Naive thymus-derived CD4-positive, alpha-beta T cell (primary cell): ENCODE measurements around the gene PSENEN. TPM values are rescaled to one million over a fixed set of nuclear protein-coding genes. Genes with fewer than 3 reads are reported as not detected.

ENCODE experiments used
- ATAC-seq: fragments of 150-1000 bp; cut with Tn5 transposase; 2 replicates; pipeline ENCODE4 v1.10.0; 2021; ENCODE audit warnings: mild to moderate bottlenecking, moderate library complexity
- CTCF ChIA-PET: fragments of 350-600 bp; sonication (Branson Sonifier 250); formaldehyde crosslinking; loops from one replicate; lab custom pipeline; 2021; ENCODE audit warnings: antibody characterized with exemption; lab: Charles Lee
- POLR2A ChIA-PET: fragments of 350-600 bp; sonication (Branson Sonifier 250); formaldehyde crosslinking; loops from one replicate; lab custom pipeline; 2021; ENCODE audit warnings: antibody characterized with exemption, inconsistent platforms; lab: Charles Lee
- DNase-seq, 9 donors: peaks; one replicate each; pipeline versions ENCODE4 v3.0.0 to v3.0.0-alpha.2; 2020 to 2022; ENCODE audit warnings: mixed read lengths in 1 of 9
- H3K27ac ChIP-seq: one replicate; pipeline ENCODE4 v1.7.0; 2013; ENCODE audit warnings: mild to moderate bottlenecking, low read depth, low read length, moderate library complexity
- H3K27me3 ChIP-seq, 2 donors: one replicate each; pipeline ENCODE4 v1.7.0; 2013; ENCODE audit warnings: low read length in 2 of 2, mild to moderate bottlenecking in 2 of 2, moderate library complexity in 2 of 2; ENCODE audit not compliant: control insufficient read depth in 2 of 2, insufficient read depth in 2 of 2
- H3K36me3 ChIP-seq, 3 experiments: 1 replicate in 2 of 3; 2 replicates in 1 of 3; pipeline ENCODE4 v1.7.0; 2013; ENCODE audit warnings: low read length in 3 of 3, mild to moderate bottlenecking in 3 of 3, moderate library complexity in 1 of 3; ENCODE audit not compliant: insufficient read depth in 3 of 3, control insufficient read depth in 2 of 3
- H3K4me1 ChIP-seq, 2 donors: one replicate each; pipeline ENCODE4 v1.7.0; 2013; ENCODE audit warnings: low read length in 2 of 2, mild to moderate bottlenecking in 2 of 2, moderate library complexity in 1 of 2; ENCODE audit not compliant: control insufficient read depth in 2 of 2, insufficient read depth in 2 of 2
- H3K4me3 ChIP-seq: 2 replicates; pipeline ENCODE4 v1.7.0; 2013; ENCODE audit warnings: mild to moderate bottlenecking, low read length
- H3K9me3 ChIP-seq, 3 experiments: 1 replicate in 2 of 3; 2 replicates in 1 of 3; pipeline ENCODE4 v1.7.0; 2013; ENCODE audit warnings: low read length in 3 of 3; ENCODE audit not compliant: control insufficient read depth in 2 of 3
- H3K27ac Mint-ChIP-seq, 9 donors: one replicate each; pipeline ENCODE4 v1.8.0; 2020 to 2022; ENCODE audit warnings: mixed read lengths in 9 of 9, mild to moderate bottlenecking in 8 of 9, moderate library complexity in 5 of 9, inconsistent platforms in 2 of 9
- H3K27me3 Mint-ChIP-seq, 5 donors: one replicate each; pipeline ENCODE4 v1.8.0; 2021 to 2022; ENCODE audit warnings: mixed read lengths in 5 of 5, mild to moderate bottlenecking in 1 of 5
- H3K36me3 Mint-ChIP-seq, 5 donors: one replicate each; pipeline ENCODE4 v1.8.0; 2020 to 2022; ENCODE audit warnings: mixed read lengths in 5 of 5, mild to moderate bottlenecking in 3 of 5, inconsistent platforms in 1 of 5
- H3K4me1 Mint-ChIP-seq, 7 donors: one replicate each; pipeline ENCODE4 v1.8.0; 2020 to 2022; ENCODE audit warnings: mixed read lengths in 7 of 7, mild to moderate bottlenecking in 3 of 7, inconsistent platforms in 1 of 7
- H3K4me3 Mint-ChIP-seq, 10 donors: one replicate each; pipeline ENCODE4 v1.8.0; 2020 to 2022; ENCODE audit warnings: mild to moderate bottlenecking in 10 of 10, mixed read lengths in 10 of 10, moderate library complexity in 6 of 10, inconsistent platforms in 2 of 10
- H3K9me3 Mint-ChIP-seq, 11 donors: one replicate each; pipeline ENCODE4 v1.8.0; 2020 to 2022; ENCODE audit warnings: mixed read lengths in 11 of 11, mild to moderate bottlenecking in 4 of 11, inconsistent platforms in 1 of 11, moderate library complexity in 1 of 11
- intact Hi-C, 2 donors: fragments of 100-400 bp; cut with micrococcal nuclease; formaldehyde crosslinking; loops; one replicate each; pipeline ENCODE4 v1.15.1; 2023
- polyA plus RNA-seq, 2 donors: library from polyadenylated mRNA; unstranded; fragments of 300-500 nt; fragmentation: Illumina TruSeq; gene quantifications; one replicate each; pipeline ENCODE4 v1.2.3, GENCODE V29; 2021
- total RNA-seq, 6 experiments: library from RNA in 5 of 6; stranded (reverse) in 5 of 6; gene quantifications; 1 replicate in 5 of 6; 2 replicates in 1 of 6; pipeline ENCODE4 v1.2.3 and lab custom pipeline; 2021 to 2026

PSENEN gene
- total and polyA plus RNA-seq, 7 experiments from 2014 or later, result 20.4 to 79.1 (median 33.9) TPM

DNA sequence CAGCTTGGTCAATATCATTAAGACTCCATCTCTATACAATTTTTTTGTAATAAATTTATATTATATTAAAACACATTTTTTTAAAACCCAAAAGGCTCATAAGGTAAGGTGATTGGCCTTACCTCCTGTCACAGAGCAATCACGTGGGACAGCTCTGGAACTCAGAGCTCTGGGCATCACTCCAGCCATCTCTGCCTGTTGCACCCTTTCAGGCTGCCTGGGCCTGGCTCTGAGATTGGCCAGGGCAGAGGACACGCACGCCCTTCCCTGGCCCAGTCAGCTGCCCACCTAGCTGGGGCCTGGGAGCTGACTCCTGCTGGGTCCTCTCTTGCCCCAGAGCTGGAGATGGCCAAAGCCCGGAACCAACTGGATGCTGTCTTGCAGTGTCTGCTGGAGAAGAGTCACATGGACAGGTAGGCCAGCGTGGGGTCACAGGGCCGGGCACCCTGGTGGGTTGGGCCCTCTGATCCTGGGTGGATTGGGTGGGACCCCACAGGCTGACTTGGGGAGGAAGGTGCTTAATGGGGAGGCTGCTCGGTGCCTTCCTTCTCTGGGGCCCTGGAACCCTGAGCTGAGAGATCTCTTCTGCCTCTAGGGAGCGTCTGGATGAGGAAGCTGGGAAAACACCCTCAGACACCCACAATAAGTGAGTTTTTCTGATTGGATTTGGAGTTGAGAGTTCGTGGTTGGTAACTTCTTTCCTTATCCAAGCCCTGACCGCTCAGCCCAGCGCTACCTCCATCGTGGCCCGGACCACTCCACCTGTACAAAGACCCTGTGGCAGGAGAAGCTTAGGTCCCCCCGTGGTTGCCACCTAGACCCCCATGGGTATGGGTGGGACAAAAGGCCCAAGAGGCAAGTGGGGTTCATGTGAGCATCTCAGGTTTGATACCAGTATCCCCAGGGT lies 6.6 kb downstream of the PSENEN start:
- peaks cover 0 to 30% (median 0%) of the 10 kb centered on the region in 3 experiments for H3K36me3 ChIP-seq
- DNase-seq (no peak), ATAC-seq (no peak)
- peaks cover 0 to 15% (median 5%) of the 10 kb centered on the region in 5 donors for H3K36me3 Mint-ChIP-seq
- H3K27ac ChIP-seq, result no peak overlapping the region
- H3K4me3 Mint-ChIP-seq, result no peak overlapping the region
- H3K27me3 Mint-ChIP-seq, result peaks cover 0 to 12% (median 5%) of the 10 kb centered on the region in 5 donors
- no peaks in the 10 kb centered on the region for H3K9me3 Mint-ChIP-seq
- no peaks in the 10 kb centered on the region for H3K9me3 ChIP-seq
- peaks cover 9 to 26% of the 10 kb centered on the region in 2 donors for H3K4me1 ChIP-seq
- POLR2A ChIA-PET, result interaction anchor here (0.6 to 1.3 kb wide), 3 partner anchors 8 to 103 kb away, joined by 4 read pairs; no protein-coding TSS in a partner anchor
- intact Hi-C loops, result no loop called here
- H3K27ac Mint-ChIP-seq, result no peak overlapping the region
- no peak overlapping the region for H3K4me3 ChIP-seq
- CTCF ChIA-PET, result interaction anchor here (0.7 kb wide), 1 partner anchor 549 kb away, joined by 11 read pairs; no protein-coding TSS in a partner anchor
- peaks cover 9 to 41% (median 36%) of the 10 kb centered on the region in 7 donors for H3K4me1 Mint-ChIP-seq
- H3K27me3 ChIP-seq, result peaks cover 0 to 4% of the 10 kb centered on the region in 2 donors

DNA sequence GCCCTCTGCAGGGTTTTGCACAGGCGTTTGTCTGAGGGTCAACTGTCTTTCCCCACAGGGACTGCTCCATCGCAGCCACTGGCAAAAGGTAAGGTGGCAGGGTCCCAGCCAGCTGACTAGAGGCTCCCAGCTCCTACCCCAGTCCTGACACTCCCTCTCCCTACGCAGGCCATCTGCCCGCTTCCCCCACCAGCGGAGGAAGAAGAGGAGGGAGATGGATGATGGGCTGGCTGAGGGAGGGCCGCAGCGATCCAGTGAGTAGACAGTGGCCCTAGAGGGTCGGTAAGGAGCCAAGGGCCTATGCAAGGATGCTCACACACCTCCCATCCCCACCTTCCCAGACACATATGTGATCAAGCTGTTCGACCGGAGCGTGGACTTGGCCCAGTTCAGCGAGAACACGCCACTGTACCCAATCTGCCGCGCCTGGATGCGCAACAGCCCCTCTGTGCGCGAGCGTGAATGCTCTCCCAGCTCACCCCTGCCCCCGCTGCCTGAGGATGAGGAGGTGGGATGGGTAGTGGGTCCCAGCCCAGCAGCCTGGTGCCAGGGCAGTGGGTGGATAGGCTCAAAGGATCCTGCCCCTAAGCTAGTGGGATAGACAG lies 7.4 kb downstream of the PSENEN start:
- ATAC-seq, result no peak
- no peak for DNase-seq
- peaks cover 0 to 4% of the 10 kb centered on the region in 2 donors for H3K27me3 ChIP-seq
- H3K4me1 Mint-ChIP-seq, result peaks cover 13 to 44% (median 34%) of the 10 kb centered on the region in 7 donors
- peak overlapping the region in 1 of 10 donors; percentile 2 for H3K4me3 Mint-ChIP-seq
- H3K36me3 Mint-ChIP-seq, result peaks cover 0 to 15% (median 5%) of the 10 kb centered on the region in 5 donors
- H3K36me3 ChIP-seq, result peaks cover 0 to 30% (median 0%) of the 10 kb centered on the region in 3 experiments
- H3K4me3 ChIP-seq, result no peak overlapping the region
- H3K27ac Mint-ChIP-seq, result no peak overlapping the region
- POLR2A ChIA-PET, result interaction anchor here (1.0 to 1.3 kb wide), 3 partner anchors 8 to 12 kb away, joined by 4 read pairs; partner anchors contain the start of gene IGFLR1
- H3K27ac ChIP-seq, result no peak overlapping the region
- peaks cover 0 to 2% (median 0%) of the 10 kb centered on the region in 11 donors for H3K9me3 Mint-ChIP-seq
- H3K4me1 ChIP-seq, result peaks cover 12 to 27% of the 10 kb centered on the region in 2 donors
- H3K9me3 ChIP-seq, result no peaks in the 10 kb centered on the region
- intact Hi-C loops, result no loop called here
- CTCF ChIA-PET, result no interaction called here
- H3K27me3 Mint-ChIP-seq, result peaks cover 0 to 12% (median 5%) of the 10 kb centered on the region in 5 donors

DNA sequence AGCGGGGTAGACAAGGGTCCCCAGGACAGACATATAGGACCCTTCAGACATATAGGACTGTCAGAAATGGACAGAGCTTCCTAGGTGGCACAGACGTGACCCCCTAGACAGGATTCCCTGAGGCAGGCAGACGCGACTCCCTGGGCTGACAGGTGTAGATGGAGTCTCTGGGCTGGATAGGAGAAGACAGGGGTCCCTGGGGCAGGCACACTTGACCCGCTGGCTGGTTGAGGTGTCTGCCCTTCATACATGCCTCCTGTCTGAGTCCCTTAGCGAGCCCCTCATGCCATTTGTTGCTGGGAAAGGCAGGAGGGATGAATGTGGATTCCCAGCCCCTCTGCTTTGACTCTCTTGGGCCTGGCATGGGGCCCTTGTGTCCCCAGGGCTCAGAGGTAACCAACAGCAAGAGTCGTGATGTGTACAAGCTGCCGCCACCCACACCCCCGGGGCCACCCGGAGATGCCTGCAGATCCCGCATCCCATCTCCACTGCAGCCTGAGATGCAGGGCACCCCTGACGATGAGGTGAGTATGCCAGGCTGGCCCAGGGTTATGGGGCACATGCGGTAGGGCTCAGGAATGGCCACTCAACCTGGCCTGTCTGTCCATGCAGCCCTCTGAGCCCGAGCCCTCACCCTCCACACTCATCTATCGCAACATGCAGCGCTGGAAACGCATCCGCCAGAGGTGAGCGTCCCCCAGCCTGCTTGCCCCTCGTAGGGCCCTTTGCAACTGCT lies 8.4 kb downstream of the PSENEN start:
- H3K36me3 Mint-ChIP-seq, result peaks cover 0 to 15% (median 5%) of the 10 kb centered on the region in 5 donors
- peaks cover 0 to 4% of the 10 kb centered on the region in 2 donors for H3K27me3 ChIP-seq
- no peaks in the 10 kb centered on the region for H3K9me3 ChIP-seq
- intact Hi-C loops, result no loop called here
- H3K27me3 Mint-ChIP-seq, result peaks cover 0 to 12% (median 5%) of the 10 kb centered on the region in 5 donors
- no peak overlapping the region for H3K27ac ChIP-seq
- CTCF ChIA-PET, result interaction anchor here (0.5 kb wide), 1 partner anchor 60 kb away, joined by 3 read pairs; no protein-coding TSS in a partner anchor
- peaks cover 14 to 28% of the 10 kb centered on the region in 2 donors for H3K4me1 ChIP-seq
- no peak overlapping the region for H3K27ac Mint-ChIP-seq
- ATAC-seq, result no peak
- POLR2A ChIA-PET, result interaction anchor here (0.6 to 1.3 kb wide), 3 partner anchors 9 to 12 kb away, joined by 3 to 4 read pairs (median 4); partner anchors contain the start of gene IGFLR1
- no peak overlapping the region for H3K4me3 ChIP-seq
- H3K4me3 Mint-ChIP-seq, result peak overlapping the region in 2 of 10 donors; percentile 19 to 25
- DNase-seq, result no peak
- peaks cover 0 to 30% (median 0%) of the 10 kb centered on the region in 3 experiments for H3K36me3 ChIP-seq
- H3K9me3 Mint-ChIP-seq, result peaks cover 0 to 4% (median 0%) of the 10 kb centered on the region in 11 donors
- peaks cover 13 to 42% (median 31%) of the 10 kb centered on the region in 7 donors for H3K4me1 Mint-ChIP-seq

DNA sequence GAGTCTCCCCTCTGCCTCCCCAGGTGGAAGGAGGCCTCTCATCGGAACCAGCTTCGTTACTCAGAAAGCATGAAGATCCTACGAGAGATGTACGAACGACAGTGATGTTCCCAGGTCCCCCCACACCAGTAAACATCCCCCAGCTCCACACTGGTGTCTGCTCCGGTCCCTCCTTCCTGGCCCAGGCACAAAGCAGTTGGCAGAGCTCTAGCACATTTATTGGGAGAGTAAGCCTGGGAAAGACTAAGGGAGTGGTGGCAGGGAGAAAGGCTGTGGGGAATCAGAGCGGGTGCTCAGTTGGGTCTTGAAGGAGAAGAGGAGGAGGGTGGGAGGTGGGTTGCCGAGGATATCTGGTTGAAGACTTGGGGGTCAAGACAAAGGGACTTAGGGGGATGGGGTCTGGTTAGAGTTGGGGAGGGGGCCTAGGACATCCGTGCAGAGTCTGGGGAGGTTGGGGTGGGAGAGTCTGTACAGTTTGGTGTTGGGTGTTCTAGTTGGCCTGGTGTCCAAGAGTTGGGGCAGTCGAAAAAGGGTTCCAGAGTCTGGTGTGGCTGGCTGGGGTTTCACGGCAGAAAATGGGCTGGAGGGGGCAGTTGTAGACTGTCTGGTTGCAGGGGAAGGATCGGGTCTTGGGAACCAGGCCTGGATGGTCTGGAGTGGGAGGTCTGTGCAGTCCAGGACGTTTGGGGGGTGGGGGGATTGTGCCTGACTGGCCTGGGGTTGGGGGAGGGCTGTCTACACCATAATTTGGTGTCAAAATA lies 9.1 kb downstream of the PSENEN start:
- Mint-ChIP-seq H3K27me3 (peaks cover 0 to 12% (median 5%) of the 10 kb centered on the region in 5 donors), H3K27ac (no peak overlapping the region), H3K4me3 (peak overlapping the region in 7 of 10 donors; percentile 30 to 92 (median 64)), H3K36me3 (peaks cover 0 to 15% (median 5%) of the 10 kb centered on the region in 5 donors), H3K4me1 (peaks cover 13 to 43% (median 33%) of the 10 kb centered on the region in 7 donors), H3K9me3 (peaks cover 0 to 4% (median 0%) of the 10 kb centered on the region in 11 donors)
- DNase-seq, result no peak
- CTCF ChIA-PET, result interaction anchor here (0.5 kb wide), 1 partner anchor 61 kb away, joined by 3 read pairs; no protein-coding TSS in a partner anchor
- Histone ChIP-seq H3K9me3 (no peaks in the 10 kb centered on the region), H3K36me3 (peaks cover 0 to 31% (median 0%) of the 10 kb centered on the region in 3 experiments), H3K27ac (no peak overlapping the region), H3K27me3 (peaks cover 0 to 4% of the 10 kb centered on the region in 2 donors), H3K4me3 (no peak overlapping the region), H3K4me1 (peaks cover 10 to 32% of the 10 kb centered on the region in 2 donors)
- no peak for ATAC-seq
- POLR2A ChIA-PET, result interaction anchor here (0.6 kb wide), 1 partner anchor 11 kb away, joined by 3 read pairs; no protein-coding TSS in a partner anchor
- intact Hi-C loops, result no loop called here

DNA sequence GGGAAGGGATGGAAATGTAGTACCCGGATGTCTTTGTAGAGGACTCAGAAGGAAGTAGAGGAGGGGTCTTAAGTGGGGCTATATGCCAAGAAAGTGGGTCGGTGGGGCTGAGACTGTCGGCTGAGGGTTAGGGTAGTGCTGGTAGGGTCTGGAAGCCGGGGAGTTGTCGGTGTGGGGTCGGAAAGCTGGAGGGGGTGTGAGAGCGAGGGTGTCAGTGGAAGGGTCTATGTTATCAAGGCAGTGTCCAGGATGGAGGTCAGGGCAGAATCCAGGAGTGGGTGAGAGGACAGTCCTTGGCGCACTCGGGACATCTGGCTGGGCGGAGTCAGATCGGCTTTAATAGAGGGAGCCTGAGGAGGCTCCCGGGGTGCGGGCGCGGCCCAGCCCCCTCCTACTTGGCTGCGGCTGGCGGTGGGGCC lies 9.7 kb downstream of the PSENEN start:
- Histone ChIP-seq H3K27ac (no peak overlapping the region), H3K9me3 (no peaks in the 10 kb centered on the region), H3K4me3 (no peak overlapping the region), H3K36me3 (peaks cover 0 to 34% (median 0%) of the 10 kb centered on the region in 3 experiments), H3K4me1 (peaks cover 10 to 35% of the 10 kb centered on the region in 2 donors), H3K27me3 (peaks cover 0 to 4% of the 10 kb centered on the region in 2 donors)
- ChIA-PET CTCF (no interaction called here), POLR2A (interaction anchor here (2.7 kb wide), 1 partner anchor 10 kb away, joined by 18 read pairs; the partner anchor contains the start of genes PSENEN and U2AF1L4)
- peaks cover 0 to 4% (median 0%) of the 10 kb centered on the region in 11 donors for H3K9me3 Mint-ChIP-seq
- H3K4me1 Mint-ChIP-seq, result peaks cover 13 to 42% (median 33%) of the 10 kb centered on the region in 7 donors
- peaks cover 0 to 15% (median 5%) of the 10 kb centered on the region in 5 donors for H3K36me3 Mint-ChIP-seq
- H3K27me3 Mint-ChIP-seq, result peaks cover 0 to 12% (median 5%) of the 10 kb centered on the region in 5 donors
- ATAC-seq, result no peak
- DNase-seq, result no peak
- intact Hi-C loops, result no loop called here
- no peak overlapping the region for H3K27ac Mint-ChIP-seq
- peak overlapping the region; percentile 30 to 92 (median 58) for H3K4me3 Mint-ChIP-seq
